ENCODE data around the gene YARS1.

The YARS1 gene

DNA sequence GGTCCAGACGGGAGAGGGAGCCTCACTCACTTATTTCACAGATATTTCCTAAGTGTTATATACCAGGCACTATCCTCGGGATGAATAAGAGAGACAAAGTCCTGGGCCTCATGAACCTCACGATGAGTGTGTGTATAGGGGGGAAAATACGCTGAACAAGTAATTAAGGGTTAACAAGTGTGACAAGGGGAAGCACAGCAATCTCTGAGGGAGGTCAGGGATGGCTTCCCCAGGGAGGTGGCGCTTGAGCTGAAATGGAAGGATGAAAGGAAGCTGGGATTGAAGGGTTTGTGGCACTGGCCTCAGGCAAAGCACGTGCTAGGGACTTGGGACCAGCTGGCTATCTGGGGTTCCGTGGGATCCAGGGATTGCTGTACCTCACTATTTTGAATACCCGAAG lies 68.2 kb downstream of the YARS1 start:
- H3K4me3 ChIP-seq (ENCODE audit: low read length), result no peak overlapping the region
- no peaks in the 10 kb centered on the region for H3K79me2 ChIP-seq (ENCODE audit: low read length)
- TF ChIP-seq EZH2phosphoT487 (IDR thresholded peaks at IDR 0.05; ENCODE audit: low read depth), result no peak
- TF ChIP-seq, protein P1, sequence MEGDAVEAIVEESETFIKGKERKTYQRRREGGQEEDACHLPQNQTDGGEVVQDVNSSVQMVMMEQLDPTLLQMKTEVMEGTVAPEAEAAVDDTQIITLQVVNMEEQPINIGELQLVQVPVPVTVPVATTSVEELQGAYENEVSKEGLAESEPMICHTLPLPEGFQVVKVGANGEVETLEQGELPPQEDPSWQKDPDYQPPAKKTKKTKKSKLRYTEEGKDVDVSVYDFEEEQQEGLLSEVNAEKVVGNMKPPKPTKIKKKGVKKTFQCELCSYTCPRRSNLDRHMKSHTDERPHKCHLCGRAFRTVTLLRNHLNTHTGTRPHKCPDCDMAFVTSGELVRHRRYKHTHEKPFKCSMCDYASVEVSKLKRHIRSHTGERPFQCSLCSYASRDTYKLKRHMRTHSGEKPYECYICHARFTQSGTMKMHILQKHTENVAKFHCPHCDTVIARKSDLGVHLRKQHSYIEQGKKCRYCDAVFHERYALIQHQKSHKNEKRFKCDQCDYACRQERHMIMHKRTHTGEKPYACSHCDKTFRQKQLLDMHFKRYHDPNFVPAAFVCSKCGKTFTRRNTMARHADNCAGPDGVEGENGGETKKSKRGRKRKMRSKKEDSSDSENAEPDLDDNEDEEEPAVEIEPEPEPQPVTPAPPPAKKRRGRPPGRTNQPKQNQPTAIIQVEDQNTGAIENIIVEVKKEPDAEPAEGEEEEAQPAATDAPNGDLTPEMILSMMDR (IDR thresholded peaks at IDR 0.05; ENCODE audit: low read depth, low read length), result no peak
- H3K9ac ChIP-seq (ENCODE audit: low read length), result no peak overlapping the region
- H3K27me3 ChIP-seq (ENCODE audit: low read depth, low read length), result no peaks in the 10 kb centered on the region
- no peak overlapping the region for H3K27ac ChIP-seq (ENCODE audit: low read length)
- no peaks in the 10 kb centered on the region for H3K9me3 ChIP-seq (ENCODE audit: insufficient read depth, low read length)
- no peak overlapping the region for H3K4me2 ChIP-seq (ENCODE audit: low read length)
- H4K20me1 ChIP-seq (ENCODE audit: insufficient read depth, low read length), result no peaks in the 10 kb centered on the region
- H3K36me3 ChIP-seq (replicated peaks; ENCODE audit: low read depth, low read length), result no peaks in the 10 kb centered on the region
- no peaks in the 10 kb centered on the region for H3K4me1 ChIP-seq (ENCODE audit: low read length)
- H2AFZ ChIP-seq (ENCODE audit: low read depth, low read length), result no peak overlapping the region

DNA sequence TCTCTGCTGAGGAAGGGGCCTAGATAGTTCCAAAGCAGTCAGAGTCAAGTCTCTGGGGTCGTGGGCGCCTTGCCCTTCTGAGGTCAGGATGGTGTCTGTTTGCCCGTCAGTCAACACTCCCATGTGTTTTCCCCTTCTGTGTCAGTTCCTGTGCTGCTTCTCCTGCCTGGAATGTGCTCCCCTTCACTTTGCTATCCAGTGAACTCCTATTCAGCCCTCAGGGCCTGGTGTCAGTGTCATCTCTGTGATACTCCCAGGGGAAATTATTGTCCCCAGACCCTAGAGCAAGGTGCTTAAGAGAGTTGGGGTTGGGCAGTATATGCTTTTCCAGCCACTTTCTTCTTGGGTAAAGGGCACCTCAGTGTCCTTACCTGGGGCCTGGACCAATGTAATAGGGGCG lies 68.8 kb downstream of the YARS1 start:
- Histone ChIP-seq H3K4me2 (ENCODE audit: low read length) (no peak overlapping the region), H3K4me3 (ENCODE audit: low read length) (no peak overlapping the region), H3K79me2 (ENCODE audit: low read length) (no peaks in the 10 kb centered on the region), H3K4me1 (ENCODE audit: low read length) (no peaks in the 10 kb centered on the region), H3K9me3 (ENCODE audit: insufficient read depth, low read length) (no peaks in the 10 kb centered on the region), H3K36me3 (replicated peaks; ENCODE audit: low read depth, low read length) (no peaks in the 10 kb centered on the region), H4K20me1 (ENCODE audit: insufficient read depth, low read length) (no peaks in the 10 kb centered on the region), H2AFZ (ENCODE audit: low read depth, low read length) (no peak overlapping the region), H3K27me3 (ENCODE audit: low read depth, low read length) (no peaks in the 10 kb centered on the region), H3K27ac (ENCODE audit: low read length) (no peak overlapping the region), H3K9ac (ENCODE audit: low read length) (no peak overlapping the region)
- TF ChIP-seq, protein P1 (IDR thresholded peaks at IDR 0.05; ENCODE audit: low read depth, low read length), result no peak
- no peak for TF ChIP-seq EZH2phosphoT487 (IDR thresholded peaks at IDR 0.05; ENCODE audit: low read depth)

DNA sequence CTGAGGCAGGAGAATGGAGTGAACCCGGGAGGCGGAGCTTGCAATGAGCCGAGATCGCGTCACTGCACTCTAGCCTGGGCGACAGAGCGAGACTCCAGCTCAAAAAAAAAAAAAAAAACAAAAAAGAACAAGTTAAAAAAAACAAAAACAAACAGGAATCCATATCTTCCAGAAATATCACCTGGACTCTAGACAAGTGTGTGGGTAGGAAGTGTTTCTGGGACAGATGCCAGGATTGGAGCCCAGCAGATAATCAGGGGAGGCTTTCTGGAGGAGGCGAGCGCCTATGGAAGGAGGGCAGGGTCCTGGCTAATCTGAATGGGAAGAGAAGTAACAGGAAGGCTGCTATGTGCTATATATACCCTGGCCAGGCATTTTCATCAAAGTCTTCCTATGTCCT lies 71.0 kb downstream of the YARS1 start:
- no peak overlapping the region for H3K4me2 ChIP-seq (ENCODE audit: low read length)
- H2AFZ ChIP-seq (ENCODE audit: low read depth, low read length), result no peak overlapping the region
- no peaks in the 10 kb centered on the region for H3K27me3 ChIP-seq (ENCODE audit: low read depth, low read length)

DNA sequence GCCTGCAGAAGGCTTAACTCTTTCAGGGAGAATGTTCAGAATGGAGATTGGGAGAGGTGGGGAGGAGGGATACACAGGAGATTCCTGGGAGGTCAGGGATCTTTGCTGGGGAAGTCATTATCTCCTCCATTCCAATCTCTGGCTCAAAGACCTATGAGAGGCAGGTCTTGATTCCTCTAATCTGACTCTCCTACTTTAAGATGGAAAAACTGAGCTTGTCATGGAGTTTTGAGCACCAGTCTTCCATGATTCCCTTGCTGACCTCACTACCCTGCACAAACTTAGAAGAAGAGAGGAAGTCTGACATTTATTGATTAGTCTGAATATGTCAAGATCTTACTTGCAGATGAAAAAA lies 73.1 kb downstream of the YARS1 start:
- H3K36me3 ChIP-seq (replicated peaks; ENCODE audit: low read depth, low read length), result no peaks in the 10 kb centered on the region
- no peak overlapping the region for H3K9ac ChIP-seq (ENCODE audit: low read length)
- TF ChIP-seq EZH2phosphoT487 (IDR thresholded peaks at IDR 0.05; ENCODE audit: low read depth), result no peak
- TF ChIP-seq, protein P1 (IDR thresholded peaks at IDR 0.05; ENCODE audit: low read depth, low read length), result no peak
- H3K4me2 ChIP-seq (ENCODE audit: low read length), result no peak overlapping the region
- no peaks in the 10 kb centered on the region for H3K79me2 ChIP-seq (ENCODE audit: low read length)
- no peaks in the 10 kb centered on the region for H4K20me1 ChIP-seq (ENCODE audit: insufficient read depth, low read length)
- H3K27ac ChIP-seq (ENCODE audit: low read length), result no peak overlapping the region
- no peak overlapping the region for H3K4me3 ChIP-seq (ENCODE audit: low read length)
- no peaks in the 10 kb centered on the region for H3K27me3 ChIP-seq (ENCODE audit: low read depth, low read length)
- H3K9me3 ChIP-seq (ENCODE audit: insufficient read depth, low read length), result no peaks in the 10 kb centered on the region
- H3K4me1 ChIP-seq (ENCODE audit: low read length), result peaks cover 8% of the 10 kb centered on the region
- no peak overlapping the region for H2AFZ ChIP-seq (ENCODE audit: low read depth, low read length)

More for the DNA sequence above, 71.0 kb downstream of the YARS1 start:
- Histone ChIP-seq H4K20me1 (ENCODE audit: insufficient read depth, low read length) (no peaks in the 10 kb centered on the region), H3K36me3 (replicated peaks; ENCODE audit: low read depth, low read length) (no peaks in the 10 kb centered on the region), H3K79me2 (ENCODE audit: low read length) (no peaks in the 10 kb centered on the region), H3K27ac (ENCODE audit: low read length) (no peak overlapping the region), H3K4me1 (ENCODE audit: low read length) (peaks cover 8% of the 10 kb centered on the region), H3K9me3 (ENCODE audit: insufficient read depth, low read length) (no peaks in the 10 kb centered on the region), H3K9ac (ENCODE audit: low read length) (no peak overlapping the region), H3K4me3 (ENCODE audit: low read length) (no peak overlapping the region)
- no peak for TF ChIP-seq EZH2phosphoT487 (IDR thresholded peaks at IDR 0.05; ENCODE audit: low read depth)
- TF ChIP-seq, protein P1 (IDR thresholded peaks at IDR 0.05; ENCODE audit: low read depth, low read length), result no peak

Measured in OCI-LY3 (cell line).